Endothelial cell of umbilical vein (primary cell): ENCODE measurements around the gene SLC26A3. TPM values are rescaled to one million over a fixed set of nuclear protein-coding genes. Genes with fewer than 3 reads are reported as not detected.

ENCODE experiments used
- BruUV-seq: library from RNA; stranded (reverse); fragments of 400-500 nt; replicated peaks from 2 replicates; lab custom pipeline; 2021; lab: Mats Ljungman, UMichigan
- CTCF ChIA-PET: fragments of 300-600, 350-600 bp; sonication (Branson Sonifier 250); formaldehyde crosslinking; loops from one replicate; lab custom pipeline; 2021; ENCODE audit warnings: antibody characterized with exemption, inconsistent platforms; lab: Charles Lee
- POLR2A ChIA-PET: fragments of 300-600, 350-600 bp; sonication (Branson Sonifier 250); formaldehyde crosslinking; loops from one replicate; lab custom pipeline; 2021; ENCODE audit warnings: antibody characterized with exemption, inconsistent platforms; lab: Charles Lee
- DNase-seq: peaks from one replicate; pipeline ENCODE4 v3.0.0-alpha.2; 2011; ENCODE audit warnings: low read depth, low spot score
- FAIRE-seq: peaks from 2 replicates; lab custom pipeline; 2011; peaks lifted over from hg19 to GRCh38; lab: Jason Lieb, UNC
- H2AFZ ChIP-seq: 2 replicates; pipeline ENCODE4 v1.6.0; 2012; ENCODE audit warnings: low read depth, low read length, control low read depth, inconsistent platforms
- H3K27ac ChIP-seq: 2 replicates; pipeline ENCODE4 v1.5.1; 2011; ENCODE audit warnings: low read depth, mild to moderate bottlenecking, control low read depth, low read length, moderate library complexity; ENCODE audit not compliant: insufficient read depth
- H3K27me3 ChIP-seq, 2 experiments: 2 replicates each; pipeline versions ENCODE4 v1.6.0 to v1.6.1; 2011; ENCODE audit warnings: low read length in 2 of 2, mixed read lengths in 1 of 2; ENCODE audit not compliant: control insufficient read depth in 2 of 2, insufficient read depth in 2 of 2
- H3K36me3 ChIP-seq, 2 experiments: 2 replicates in 1 of 2; 3 replicates in 1 of 2; pipeline ENCODE4 v1.5.1; 2011; ENCODE audit warnings: low read length in 2 of 2, mild to moderate bottlenecking in 1 of 2, moderate library complexity in 1 of 2; ENCODE audit not compliant: control insufficient read depth in 2 of 2, insufficient read depth in 2 of 2; ENCODE audit errors: extremely low read depth in 1 of 2
- H3K4me1 ChIP-seq: 3 replicates; pipeline ENCODE4 v1.5.1; 2011; ENCODE audit warnings: mild to moderate bottlenecking, low read length; ENCODE audit not compliant: control insufficient read depth, insufficient read depth; ENCODE audit errors: extremely low read depth
- H3K4me2 ChIP-seq: 2 replicates; pipeline ENCODE4 v1.6.1; 2011; ENCODE audit warnings: low read length, control low read depth, mixed read lengths; ENCODE audit not compliant: insufficient read depth
- H3K4me3 ChIP-seq, 3 experiments: fragments of 200-600 bp in 1 of 3; sonication (generic), shearing (Covaris generic) in 1 of 3; replicated peaks in 1 of 3; 2 replicates each; pipeline ENCODE4 v1.5.1; 2011 to 2016; ENCODE audit warnings: control low read depth in 3 of 3, low read length in 3 of 3, mild to moderate bottlenecking in 2 of 3, inconsistent platforms in 1 of 3, low read depth in 1 of 3, moderate library complexity in 1 of 3; ENCODE audit not compliant: insufficient read depth in 1 of 3
- H3K79me2 ChIP-seq: 2 replicates; pipeline ENCODE4 v1.6.0; 2012; ENCODE audit warnings: low read length, inconsistent platforms; ENCODE audit not compliant: control insufficient read depth, insufficient read depth
- H3K9ac ChIP-seq: replicated peaks from 2 replicates; pipeline ENCODE3; 2011; ENCODE audit warnings: low read length, control low read depth; ENCODE audit not compliant: insufficient read depth; ENCODE audit errors: extremely low read depth
- H3K9me1 ChIP-seq: replicated peaks from 3 replicates; pipeline ENCODE4 v1.6.0; 2011; ENCODE audit warnings: mild to moderate bottlenecking, low read length; ENCODE audit not compliant: control insufficient read depth, insufficient read depth; ENCODE audit errors: extremely low read depth
- H3K9me3 ChIP-seq: replicated peaks from 2 replicates; pipeline ENCODE4 v1.5.1; 2012; ENCODE audit warnings: low read length, inconsistent platforms; ENCODE audit not compliant: control insufficient read depth, insufficient read depth
- H4K20me1 ChIP-seq: replicated peaks from 2 replicates; pipeline ENCODE3; 2011; ENCODE audit warnings: mild to moderate bottlenecking, low read length; ENCODE audit not compliant: control insufficient read depth, insufficient read depth; ENCODE audit errors: extremely low read depth
- EZH2 ChIP-seq: IDR thresholded peaks from 2 replicates; pipeline ENCODE4 v1.6.1; 2012; ENCODE audit warnings: borderline replicate concordance, low read depth, mild to moderate bottlenecking, moderate library complexity, low read length, inconsistent platforms; ENCODE audit not compliant: severe bottlenecking
- FOS ChIP-seq: IDR thresholded peaks from 2 replicates; pipeline ENCODE4 v1.6.1; 2011; ENCODE audit warnings: mild to moderate bottlenecking, low read length, moderate library complexity, borderline replicate concordance; ENCODE audit not compliant: insufficient read depth
- GATA2 ChIP-seq: IDR thresholded peaks from 2 replicates; pipeline ENCODE4 v1.7.0; 2011; ENCODE audit warnings: low read depth, mild to moderate bottlenecking, moderate library complexity, mixed read lengths, low read length; ENCODE audit not compliant: insufficient read length, insufficient read depth
- JUN ChIP-seq: IDR thresholded peaks from 2 replicates; pipeline ENCODE4 v1.6.1; 2011; ENCODE audit warnings: borderline replicate concordance, low read depth; ENCODE audit not compliant: insufficient read length, insufficient read depth
- MYC ChIP-seq: IDR thresholded peaks from one replicate; pipeline ENCODE4 v1.6.1; 2011; ENCODE audit warnings: mild to moderate bottlenecking, low read depth, low read length
- POLR2A ChIP-seq: IDR thresholded peaks from 2 replicates; pipeline ENCODE4 v1.6.1; 2012; ENCODE audit warnings: low read depth, mild to moderate bottlenecking, control low read depth, low read length
- POLR2AphosphoS5 ChIP-seq: IDR thresholded peaks from 2 replicates; pipeline ENCODE4 v1.6.1; 2012; ENCODE audit warnings: low read depth, mild to moderate bottlenecking, control low read depth, low read length, moderate library complexity; ENCODE audit not compliant: insufficient read depth
- dilution Hi-C: fragments of 300-500 bp; cut with MboI; formaldehyde crosslinking; loops from one replicate; pipeline ENCODE4 v1.15.0; 2019; ENCODE audit warnings: low sequenced_read_pairs; ENCODE audit not compliant: extremely low pct_ligation_motif_present
- intact Hi-C: fragments of 100-400 bp; cut with micrococcal nuclease; formaldehyde crosslinking; loops from one replicate; pipeline ENCODE4 v1.10.0; 2022
- polyA plus RNA-seq, 4 experiments: library from polyadenylated mRNA; depleted of rRNA in 3 of 4; stranded (reverse) in 3 of 4; unstranded in 1 of 4; fragments of >200 nt; gene quantifications; 2 replicates each; pipeline versions ENCODE4 v1.2.1 to v1.2.3, GENCODE V29; 2011 to 2012; ENCODE audit warnings: missing spikeins in 1 of 4
- total RNA-seq: library from RNA; stranded (reverse); gene quantifications from 2 replicates; pipeline ENCODE4 v1.2.3, GENCODE V29; 2021
- TF ChIP-seq, protein P1 (sequence below), 2 donors: IDR thresholded peaks; 1 replicate in 1 of 2; 2 replicates in 1 of 2; pipeline ENCODE4 v1.5.1; 2011; ENCODE audit warnings: low read length in 2 of 2, mild to moderate bottlenecking in 2 of 2, moderate library complexity in 2 of 2, control low read depth in 1 of 2, inconsistent platforms in 1 of 2, low read depth in 1 of 2; ENCODE audit not compliant: insufficient read depth in 1 of 2; ENCODE audit errors: extremely low read depth in 1 of 2
- TF ChIP-seq, protein P2 (sequence below): IDR thresholded peaks from 2 replicates; pipeline ENCODE4 v1.6.1; 2011; ENCODE audit not compliant: insufficient read depth, insufficient read length

Gene SLC26A3
- total and polyA plus RNA-seq, 2 donors (not counting 3 experiments of a cell fraction or from before 2014, with no cell fraction given), result not detected

DNA sequence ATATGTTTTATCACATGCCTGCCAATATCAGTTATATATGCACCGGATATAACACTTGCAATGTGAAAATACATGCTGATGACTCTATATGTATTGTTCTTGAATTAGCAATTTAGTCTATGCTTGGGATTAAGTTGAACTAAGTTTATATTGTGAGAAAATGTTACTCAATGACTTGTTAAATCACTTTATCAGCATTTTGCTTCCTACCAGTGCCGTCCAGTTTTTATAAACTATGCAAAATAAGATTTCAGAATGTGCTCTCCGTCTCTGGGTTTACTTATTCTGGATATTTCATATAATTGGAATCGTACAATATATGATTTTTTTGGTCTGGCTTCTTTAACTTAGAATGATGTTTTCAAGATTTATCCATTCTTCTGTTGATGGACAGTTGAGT is 25.5 kb upstream of the SLC26A3 start:
- Histone ChIP-seq H3K4me2 (no peak overlapping the region), H3K9ac (no peak overlapping the region), H2AFZ (no peak overlapping the region), H3K9me1 (no peaks in the 10 kb centered on the region), H3K79me2 (no peaks in the 10 kb centered on the region), H3K4me1 (no peaks in the 10 kb centered on the region), H3K4me3 (no peak overlapping the region), H3K9me3 (no peaks in the 10 kb centered on the region), H3K27ac (no peak overlapping the region), H3K36me3 (no peaks in the 10 kb centered on the region), H4K20me1 (no peaks in the 10 kb centered on the region), H3K27me3 (peaks cover 8 to 9% of the 10 kb centered on the region in 2 experiments)
- CTCF ChIA-PET, result interaction anchor here (1.0 kb wide), 2 partner anchors 46 to 51 kb away, joined by 3 to 4 read pairs; no protein-coding TSS in a partner anchor
- BruUV-seq, result no TSS peak
- TF ChIP-seq FOS (no peak), MYC (no peak), JUN (no peak), EZH2 (no peak), POLR2AphosphoS5 (no peak), GATA2 (no peak), POLR2A (no peak)
- TF ChIP-seq, protein P1, sequence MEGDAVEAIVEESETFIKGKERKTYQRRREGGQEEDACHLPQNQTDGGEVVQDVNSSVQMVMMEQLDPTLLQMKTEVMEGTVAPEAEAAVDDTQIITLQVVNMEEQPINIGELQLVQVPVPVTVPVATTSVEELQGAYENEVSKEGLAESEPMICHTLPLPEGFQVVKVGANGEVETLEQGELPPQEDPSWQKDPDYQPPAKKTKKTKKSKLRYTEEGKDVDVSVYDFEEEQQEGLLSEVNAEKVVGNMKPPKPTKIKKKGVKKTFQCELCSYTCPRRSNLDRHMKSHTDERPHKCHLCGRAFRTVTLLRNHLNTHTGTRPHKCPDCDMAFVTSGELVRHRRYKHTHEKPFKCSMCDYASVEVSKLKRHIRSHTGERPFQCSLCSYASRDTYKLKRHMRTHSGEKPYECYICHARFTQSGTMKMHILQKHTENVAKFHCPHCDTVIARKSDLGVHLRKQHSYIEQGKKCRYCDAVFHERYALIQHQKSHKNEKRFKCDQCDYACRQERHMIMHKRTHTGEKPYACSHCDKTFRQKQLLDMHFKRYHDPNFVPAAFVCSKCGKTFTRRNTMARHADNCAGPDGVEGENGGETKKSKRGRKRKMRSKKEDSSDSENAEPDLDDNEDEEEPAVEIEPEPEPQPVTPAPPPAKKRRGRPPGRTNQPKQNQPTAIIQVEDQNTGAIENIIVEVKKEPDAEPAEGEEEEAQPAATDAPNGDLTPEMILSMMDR (IDR thresholded peaks at IDR 0.05; ENCODE audit: extremely low read depth in 1 of 2, insufficient read depth in 1 of 2, low read depth in 1 of 2, low read length in 2 of 2), result no peak
- TF ChIP-seq, protein P2, sequence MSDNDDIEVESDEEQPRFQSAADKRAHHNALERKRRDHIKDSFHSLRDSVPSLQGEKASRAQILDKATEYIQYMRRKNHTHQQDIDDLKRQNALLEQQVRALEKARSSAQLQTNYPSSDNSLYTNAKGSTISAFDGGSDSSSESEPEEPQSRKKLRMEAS, result no peak
- POLR2A ChIA-PET, result no interaction called here
- no peak for FAIRE-seq
- dilution Hi-C loops, result no loop called here
- intact Hi-C loops, result no loop called here
- no peak for DNase-seq
